GM10266 (cell line): ENCODE measurements around the gene PLAC8L1.
"Not testable (repeated sequence)": the region's sequence is repeated elsewhere in the genome, so short reads cannot be mapped to it uniquely, and the experiment has no call there.

ENCODE experiments used
- DNase-seq: peaks from one replicate; pipeline ENCODE4 v3.0.0; 2012; ENCODE audit errors: extremely low spot score
- CTCF ChIP-seq: IDR thresholded peaks from 2 replicates; pipeline ENCODE4 v1.5.1; 2012; ENCODE audit warnings: mild to moderate bottlenecking, low read depth; ENCODE audit not compliant: control insufficient read depth, insufficient read depth; ENCODE audit errors: missing control alignments

PLAC8L1 gene

DNA sequence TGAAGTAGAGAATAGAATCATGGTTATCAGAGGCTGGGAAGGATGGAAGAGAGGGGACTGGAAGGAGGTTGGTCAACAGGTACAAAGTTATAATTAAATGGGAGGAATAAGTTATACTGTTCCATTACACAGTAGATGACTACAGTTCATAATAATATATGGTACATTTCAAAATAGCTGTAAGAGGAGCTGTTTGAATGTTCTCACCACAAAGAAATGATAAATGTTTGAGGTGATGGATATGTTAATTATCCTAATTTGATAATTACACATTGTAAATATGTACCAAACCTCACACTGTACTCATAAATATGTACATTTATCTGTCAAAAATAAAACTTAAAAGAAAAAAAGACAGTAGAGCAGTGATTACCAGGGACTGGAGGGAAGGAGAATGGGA, 12.9 kb upstream of the PLAC8L1 start:
- no peak for TF ChIP-seq CTCF
- no peak for DNase-seq

DNA sequence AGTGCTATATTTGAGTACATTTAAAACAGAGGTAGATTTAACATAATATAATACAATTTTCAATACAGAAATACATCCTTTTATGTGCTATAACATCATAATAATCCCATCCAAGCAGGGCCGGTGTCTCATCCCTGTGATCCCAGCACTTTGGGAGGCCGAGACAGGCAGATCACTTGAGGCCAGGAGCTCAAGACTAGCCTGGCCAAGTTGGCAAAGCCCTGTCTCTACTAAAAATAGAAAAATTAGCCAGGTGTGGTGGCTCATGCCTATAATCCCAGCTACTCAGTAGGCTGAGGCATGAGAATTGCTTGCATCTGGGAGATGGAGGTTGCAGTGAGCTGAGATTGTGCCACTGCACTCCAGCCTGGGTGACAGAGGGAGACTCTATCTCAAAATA, 11.8 kb upstream of the PLAC8L1 start:
- not testable (repeated sequence) for DNase-seq

DNA sequence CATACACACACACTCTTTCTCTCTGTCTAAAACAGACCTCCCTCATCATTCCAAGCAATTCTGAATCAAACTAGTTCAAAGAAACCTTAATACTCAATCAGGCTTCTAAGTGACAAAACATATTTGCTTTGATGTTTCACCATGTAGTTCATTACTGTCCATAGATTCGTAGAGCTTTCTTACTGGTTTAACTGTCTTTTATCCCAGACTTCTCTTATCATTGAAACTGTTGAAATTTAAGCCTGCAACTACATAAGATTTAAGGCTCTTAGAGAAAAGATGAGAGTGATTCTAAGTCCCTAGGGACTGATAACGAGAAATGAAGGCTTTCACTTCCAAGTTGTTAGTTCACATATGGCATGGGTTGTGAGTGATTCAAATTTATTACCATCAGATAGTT, 11.0 kb upstream of the PLAC8L1 start:
- no peak for TF ChIP-seq CTCF
- no peak for DNase-seq

- TF ChIP-seq CTCF: no peak
- DNase-seq: no peak
Measured at GRCh38 chr5:146112476-146112875, 7.1 kb upstream of the PLAC8L1 start.

DNA sequence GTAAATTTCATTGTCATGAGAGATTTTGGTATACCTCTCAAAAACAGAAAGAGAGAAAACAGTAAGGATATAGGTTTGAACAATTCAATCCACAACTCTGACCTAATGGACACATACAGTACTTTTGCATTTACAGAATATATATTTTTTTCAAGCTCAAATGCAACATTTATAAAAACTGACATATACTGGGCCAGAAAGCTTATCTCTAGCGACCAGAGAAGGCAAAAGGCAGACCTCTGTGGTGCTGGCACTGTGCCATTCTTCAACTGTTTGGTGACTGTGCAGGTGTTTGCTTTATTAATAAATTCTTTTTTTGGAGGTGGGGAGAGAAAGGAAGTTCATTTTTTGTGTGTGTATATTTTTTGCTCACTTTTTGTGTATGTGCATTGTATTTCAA, 6.0 kb upstream of the PLAC8L1 start:
- no peak for TF ChIP-seq CTCF

GRCh38 chr5:146109379-146109778, 4.0 kb upstream of the PLAC8L1 start:
- DNase-seq: no peak
- TF ChIP-seq CTCF: no peak

More for the DNA sequence above, 6.0 kb upstream of the PLAC8L1 start:
- DNase-seq: no peak

DNA sequence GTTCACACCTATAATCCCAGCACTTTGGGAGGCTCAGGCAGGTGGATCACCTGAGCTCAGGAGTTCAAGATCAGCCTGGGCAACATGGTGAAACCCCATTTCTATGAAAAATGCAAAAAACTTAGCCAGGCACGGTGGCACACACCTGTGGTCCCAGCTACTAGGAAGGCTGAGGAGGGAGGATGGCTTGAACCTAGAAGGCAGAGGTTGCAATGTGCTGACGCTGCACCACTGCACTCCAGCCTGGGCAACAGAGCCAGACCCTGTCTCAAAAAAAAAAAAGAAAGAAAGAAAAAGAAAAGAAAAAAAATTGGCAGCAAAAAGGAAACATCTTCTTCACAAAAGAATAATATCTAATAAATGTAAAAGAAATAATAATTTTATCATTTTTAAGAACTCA, 3.5 kb upstream of the PLAC8L1 start:
- not testable (repeated sequence) for DNase-seq

DNA sequence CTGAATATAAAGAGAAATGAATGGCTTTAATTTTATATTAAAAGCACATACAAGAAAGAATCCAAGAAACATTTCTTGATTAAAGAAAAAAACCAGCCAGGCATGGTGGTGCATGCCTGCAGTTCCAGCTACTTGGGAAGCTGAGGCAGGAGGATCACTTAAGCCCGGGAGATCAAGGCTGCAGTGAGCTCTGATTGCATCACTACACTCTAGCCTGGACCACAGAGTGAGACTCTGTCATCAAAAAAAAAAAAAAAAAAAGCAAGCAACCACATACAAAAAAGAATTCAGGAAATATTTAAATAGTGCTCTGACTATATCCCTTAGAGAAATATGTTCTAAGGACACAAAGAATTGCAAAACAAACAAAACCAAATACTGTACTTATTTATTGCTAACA, 2.5 kb upstream of the PLAC8L1 start:
- no peak for TF ChIP-seq CTCF
- DNase-seq: no peak
